ENCODE results near the gene TGFB3.
A peak's percentile ranks its signal among the peaks of the same experiment; 100 is the strongest.
"Not testable (repeated sequence)": the region's sequence is repeated elsewhere in the genome, so short reads cannot be mapped to it uniquely, and the experiment has no call there.

Gene TGFB3

DNA sequence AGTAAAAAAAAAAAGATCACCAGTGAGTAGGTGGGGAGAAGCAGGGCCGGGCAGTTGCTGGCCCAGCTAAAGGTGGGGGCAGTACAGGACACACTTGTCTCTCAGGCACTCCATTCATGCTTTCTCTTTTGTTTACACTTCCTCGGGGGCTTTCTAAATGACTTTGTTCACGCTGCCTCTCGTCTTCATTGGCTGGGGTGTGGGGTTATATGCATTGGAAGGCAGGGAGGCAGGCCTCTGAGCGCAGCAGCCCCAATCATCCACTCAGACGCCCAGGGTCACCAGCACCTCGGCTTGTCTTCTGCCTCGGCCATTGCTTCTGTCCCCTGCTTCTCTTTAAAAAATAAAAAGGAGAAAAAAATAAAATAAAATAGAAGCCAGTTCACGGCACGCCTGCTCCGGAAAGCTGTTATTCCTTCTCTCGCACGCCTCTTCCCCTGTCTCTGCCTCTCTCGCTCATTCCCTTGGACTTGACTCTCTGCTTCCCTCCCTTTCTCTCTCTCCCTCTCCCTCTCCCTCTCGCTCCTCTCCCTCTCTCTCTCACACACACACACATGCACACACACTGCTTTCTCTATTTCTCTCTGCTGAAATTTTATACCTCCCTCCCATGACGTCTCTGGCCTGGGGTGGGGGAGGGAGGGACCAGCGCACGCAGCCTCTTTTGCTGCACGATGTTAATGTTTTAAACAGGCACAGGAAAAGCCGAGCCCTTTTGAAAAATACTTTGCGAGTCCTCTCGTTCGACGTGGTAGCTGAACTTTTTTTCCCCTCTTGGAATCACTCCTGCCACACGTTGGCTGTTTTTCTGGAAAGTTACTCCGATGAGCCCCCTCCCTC is at the start of gene TGFB3:
TSS of gene TGFB3 (minus strand) at position 570 of the 840 bp plus-strand sequence. CDS start 1,102 bp downstream, outside the sequence.
- peak within 1 kb of the TSS; percentile 63 for H3K4me3 ChIP-seq (ENCODE audit: low read depth, low read length)
- no peak within 1 kb of the TSS for H3K27ac ChIP-seq (ENCODE audit: low read depth, low read length)
- peaks cover 28% of the 10 kb centered on the region for H3K27me3 ChIP-seq (ENCODE audit: control insufficient read depth, insufficient read depth, low read length)
- H3K9ac ChIP-seq (ENCODE audit: low read length), result peak within 1 kb of the TSS; percentile 18
- H3K36me3 ChIP-seq (ENCODE audit: control insufficient read depth, insufficient read depth, low read length), result no peaks in the 10 kb centered on the region
- no peaks in the 10 kb centered on the region for H3K9me3 ChIP-seq (ENCODE audit: control insufficient read depth, insufficient read depth, low read depth, low read length)
- peaks cover 29% of the 10 kb centered on the region for H3K4me1 ChIP-seq (ENCODE audit: control insufficient read depth, insufficient read depth, low read length)

DNA sequence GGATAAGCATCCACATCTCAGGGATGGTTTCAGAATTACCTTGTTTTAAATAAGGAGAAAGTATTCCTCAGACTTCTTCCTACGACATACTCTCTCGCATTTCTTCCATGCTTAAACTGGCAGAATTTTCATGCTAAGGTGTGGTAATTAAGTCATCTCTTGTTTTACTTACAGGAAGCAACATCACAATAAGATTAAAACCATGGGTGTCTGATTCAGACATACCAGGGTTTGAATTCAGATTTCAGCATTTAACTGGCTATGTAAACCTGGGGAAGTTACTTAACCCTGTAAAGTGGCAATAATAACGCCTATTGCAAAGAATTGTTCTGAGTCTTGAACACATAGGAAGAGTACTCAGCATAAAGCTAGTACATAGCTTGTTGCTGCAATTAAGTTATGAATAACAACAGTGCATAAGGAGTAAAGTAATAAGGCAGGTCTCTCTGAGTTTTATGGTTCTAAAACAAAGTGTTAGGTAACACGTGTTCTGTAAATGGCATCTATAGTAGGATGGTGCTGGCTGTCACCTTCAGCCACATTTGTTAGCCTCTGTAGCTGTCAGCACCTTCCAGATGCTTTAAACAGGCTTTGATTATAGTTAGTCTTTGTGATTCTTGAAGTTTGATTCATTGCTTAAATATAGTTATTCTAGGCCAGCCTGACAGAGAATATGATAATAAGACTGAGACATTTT is 42.6 kb upstream of the TGFB3 start:
- no peaks in the 10 kb centered on the region for H3K9me3 ChIP-seq (ENCODE audit: control insufficient read depth, insufficient read depth, low read depth, low read length)
- no peak overlapping the region for H3K9ac ChIP-seq (ENCODE audit: low read length)
- no peak overlapping the region for H3K4me3 ChIP-seq (ENCODE audit: low read depth, low read length)
- H3K27ac ChIP-seq (ENCODE audit: low read depth, low read length), result no peak overlapping the region
- H3K36me3 ChIP-seq (ENCODE audit: control insufficient read depth, insufficient read depth, low read length), result peaks cover 8% of the 10 kb centered on the region; the same call in 1 of the 2 replicates
- peaks cover 8% of the 10 kb centered on the region; the same call in 1 of the 2 replicates for H3K4me1 ChIP-seq (ENCODE audit: control insufficient read depth, insufficient read depth, low read length)
- no peaks in the 10 kb centered on the region for H3K27me3 ChIP-seq (ENCODE audit: control insufficient read depth, insufficient read depth, low read length)

DNA sequence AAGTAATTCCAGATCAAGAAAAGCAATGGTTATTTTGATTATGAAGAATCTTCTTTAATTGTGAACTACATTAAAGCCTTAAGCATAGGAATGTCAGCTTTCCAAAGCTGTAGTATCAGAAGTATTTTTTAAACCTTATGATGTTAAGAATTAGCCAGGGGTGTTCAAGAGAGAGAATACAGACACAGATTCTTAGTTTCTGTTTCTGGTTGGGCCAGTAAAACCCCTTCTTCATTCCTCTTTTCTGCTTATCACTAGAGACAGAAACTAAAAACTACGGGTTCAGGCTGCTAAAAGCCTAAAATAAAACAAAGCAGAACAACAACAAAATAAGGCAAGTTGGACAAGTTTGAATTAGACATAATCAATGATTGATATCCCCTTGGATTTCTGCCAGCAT is 42.0 kb upstream of the TGFB3 start:
- peaks cover 8% of the 10 kb centered on the region; the same call in 1 of the 2 replicates for H3K4me1 ChIP-seq (ENCODE audit: control insufficient read depth, insufficient read depth, low read length)
- H3K27me3 ChIP-seq (ENCODE audit: control insufficient read depth, insufficient read depth, low read length), result no peaks in the 10 kb centered on the region
- no peak overlapping the region for H3K4me3 ChIP-seq (ENCODE audit: low read depth, low read length)
- no peak overlapping the region for H3K9ac ChIP-seq (ENCODE audit: low read length)
- no peak overlapping the region for H3K27ac ChIP-seq (ENCODE audit: low read depth, low read length)
- no peaks in the 10 kb centered on the region for H3K9me3 ChIP-seq (ENCODE audit: control insufficient read depth, insufficient read depth, low read depth, low read length)
- peaks cover 8% of the 10 kb centered on the region; the same call in 1 of the 2 replicates for H3K36me3 ChIP-seq (ENCODE audit: control insufficient read depth, insufficient read depth, low read length)

DNA sequence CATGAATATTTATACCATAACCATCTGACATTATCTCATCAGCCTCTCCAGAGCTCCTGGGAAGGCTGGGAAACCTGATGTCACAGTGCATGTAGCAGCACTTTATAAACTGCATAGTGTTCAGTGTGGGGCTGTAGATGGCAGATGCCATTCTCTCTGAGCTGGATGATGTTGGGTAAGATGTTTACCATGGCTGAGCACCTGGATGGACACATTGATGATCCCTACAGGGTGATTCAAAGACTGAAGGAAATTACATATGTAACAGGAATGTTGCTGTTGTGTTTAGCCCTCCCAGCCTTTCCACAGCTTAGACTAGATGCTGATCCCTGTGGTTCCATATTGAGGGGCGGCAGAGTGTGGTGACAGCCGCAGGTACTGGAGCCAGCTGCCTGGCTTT is 41.2 kb upstream of the TGFB3 start:
- no peaks in the 10 kb centered on the region for H3K9me3 ChIP-seq (ENCODE audit: control insufficient read depth, insufficient read depth, low read depth, low read length)
- no peak overlapping the region for H3K4me3 ChIP-seq (ENCODE audit: low read depth, low read length)
- H3K27me3 ChIP-seq (ENCODE audit: control insufficient read depth, insufficient read depth, low read length), result no peaks in the 10 kb centered on the region
- H3K36me3 ChIP-seq (ENCODE audit: control insufficient read depth, insufficient read depth, low read length), result peaks cover 8% of the 10 kb centered on the region; the same call in 1 of the 2 replicates
- H3K27ac ChIP-seq (ENCODE audit: low read depth, low read length), result no peak overlapping the region
- peaks cover 8% of the 10 kb centered on the region; the same call in 1 of the 2 replicates for H3K4me1 ChIP-seq (ENCODE audit: control insufficient read depth, insufficient read depth, low read length)
- H3K9ac ChIP-seq (ENCODE audit: low read length), result no peak overlapping the region

DNA sequence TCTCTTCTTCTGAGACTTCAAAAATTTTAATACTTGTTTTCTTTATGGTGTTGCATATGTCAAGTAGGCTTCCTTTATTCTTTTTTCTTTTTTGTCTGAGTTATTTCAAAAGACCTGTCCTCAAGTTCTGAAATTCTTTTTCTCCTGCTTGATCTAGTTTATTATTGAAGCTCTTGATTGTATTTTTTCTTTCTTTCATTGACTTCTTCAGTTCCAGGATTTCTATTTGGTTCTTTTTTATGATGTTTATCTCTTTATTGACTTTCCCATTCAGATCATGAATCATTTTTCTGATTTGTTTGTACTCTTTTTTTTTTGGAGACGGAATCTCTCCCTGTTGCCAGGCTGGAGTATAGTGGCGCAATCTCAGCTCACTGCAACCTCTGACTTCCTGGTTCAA is 37.9 kb upstream of the TGFB3 start:
- Histone ChIP-seq H3K27ac (ENCODE audit: low read depth, low read length) (no peak overlapping the region), H3K9ac (ENCODE audit: low read length) (no peak overlapping the region), H3K9me3 (ENCODE audit: control insufficient read depth, insufficient read depth, low read depth, low read length) (no peaks in the 10 kb centered on the region), H3K36me3 (ENCODE audit: control insufficient read depth, insufficient read depth, low read length) (peaks cover 8% of the 10 kb centered on the region; the same call in 1 of the 2 replicates), H3K4me1 (ENCODE audit: control insufficient read depth, insufficient read depth, low read length) (peaks cover 8% of the 10 kb centered on the region; the same call in 1 of the 2 replicates), H3K27me3 (ENCODE audit: control insufficient read depth, insufficient read depth, low read length) (no peaks in the 10 kb centered on the region), H3K4me3 (ENCODE audit: low read depth, low read length) (no peak overlapping the region)

DNA sequence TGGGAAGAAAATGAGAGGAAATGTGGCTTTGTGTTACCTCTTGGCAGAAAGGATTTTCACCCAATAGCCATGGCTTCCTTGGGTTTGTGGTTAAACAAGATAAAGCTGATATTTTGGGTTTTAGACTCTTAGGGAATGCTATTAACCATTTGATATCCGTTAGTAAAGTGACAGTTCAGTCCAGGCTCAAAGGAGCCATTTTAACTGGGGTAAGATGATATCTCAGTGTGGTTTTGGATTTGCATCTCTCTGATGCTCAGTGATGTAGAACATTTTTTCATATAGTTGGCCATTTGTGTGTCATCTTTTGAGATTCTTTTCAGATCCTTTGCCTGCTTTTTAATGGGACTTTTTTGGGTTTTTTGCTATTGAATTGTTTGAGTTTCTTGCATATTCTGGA is 33.9 kb upstream of the TGFB3 start:
- no peak overlapping the region for H3K4me3 ChIP-seq (ENCODE audit: low read depth, low read length)
- no peak overlapping the region for H3K27ac ChIP-seq (ENCODE audit: low read depth, low read length)

DNA sequence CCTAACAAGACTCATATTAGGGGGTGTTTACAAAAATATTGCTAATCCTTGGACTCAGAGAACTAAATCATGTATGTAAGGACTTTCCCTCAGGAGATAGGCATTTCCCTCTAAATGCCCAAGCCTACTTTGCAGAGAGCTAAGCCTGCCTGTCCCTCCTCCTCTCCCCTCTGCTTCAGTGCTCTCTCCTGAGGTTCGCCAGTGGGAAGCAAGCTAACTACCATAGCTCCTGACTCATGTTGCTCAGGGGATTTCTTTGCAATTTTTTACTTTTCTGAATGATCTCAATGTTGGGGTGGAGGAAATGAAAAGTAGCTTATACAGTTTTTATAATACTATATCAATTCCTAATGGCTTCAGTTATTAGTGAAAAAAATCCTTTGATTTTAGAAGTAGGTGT is 33.4 kb upstream of the TGFB3 start:
- Histone ChIP-seq H3K4me1 (ENCODE audit: control insufficient read depth, insufficient read depth, low read length) (peaks cover 10% of the 10 kb centered on the region; the same call in 1 of the 2 replicates), H3K9me3 (ENCODE audit: control insufficient read depth, insufficient read depth, low read depth, low read length) (no peaks in the 10 kb centered on the region), H3K27me3 (ENCODE audit: control insufficient read depth, insufficient read depth, low read length) (no peaks in the 10 kb centered on the region), H3K9ac (ENCODE audit: low read length) (no peak overlapping the region), H3K36me3 (ENCODE audit: control insufficient read depth, insufficient read depth, low read length) (0 out of 2 replicates have a peak, but pooled peaks cover 6% of the 10 kb centered on the region), H3K27ac (ENCODE audit: low read depth, low read length) (no peak overlapping the region), H3K4me3 (ENCODE audit: low read depth, low read length) (no peak overlapping the region)

More for the DNA sequence above, 33.9 kb upstream of the TGFB3 start:
- Histone ChIP-seq H3K27me3 (ENCODE audit: control insufficient read depth, insufficient read depth, low read length) (no peaks in the 10 kb centered on the region), H3K36me3 (ENCODE audit: control insufficient read depth, insufficient read depth, low read length) (0 out of 2 replicates have a peak, but pooled peaks cover 6% of the 10 kb centered on the region), H3K9me3 (ENCODE audit: control insufficient read depth, insufficient read depth, low read depth, low read length) (no peaks in the 10 kb centered on the region), H3K4me1 (ENCODE audit: control insufficient read depth, insufficient read depth, low read length) (peaks cover 10% of the 10 kb centered on the region; the same call in 1 of the 2 replicates), H3K9ac (ENCODE audit: low read length) (no peak overlapping the region)

DNA sequence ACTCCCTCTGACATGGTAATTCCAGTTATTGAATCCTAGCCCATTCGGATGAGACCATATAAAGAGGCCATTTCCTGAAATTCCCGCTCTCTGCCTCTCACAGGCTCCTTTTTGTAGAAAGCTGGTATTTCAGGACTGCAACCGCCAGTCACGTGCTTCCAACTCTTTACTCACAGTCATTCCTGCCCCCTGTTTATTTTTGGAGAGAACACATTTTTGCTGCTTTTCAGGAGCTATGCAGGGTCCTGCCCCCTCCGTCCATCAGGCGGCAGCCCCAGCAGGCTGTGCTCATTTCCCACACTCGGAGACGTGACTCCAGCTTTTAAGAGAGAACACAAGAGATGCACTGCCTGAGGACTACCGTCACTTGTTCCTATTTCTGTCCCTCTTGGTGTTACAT is 30.6 kb upstream of the TGFB3 start:
- no peaks in the 10 kb centered on the region for H3K27me3 ChIP-seq (ENCODE audit: control insufficient read depth, insufficient read depth, low read length)
- no peak overlapping the region for H3K4me3 ChIP-seq (ENCODE audit: low read depth, low read length)
- H3K4me1 ChIP-seq (ENCODE audit: control insufficient read depth, insufficient read depth, low read length), result peaks cover 10% of the 10 kb centered on the region; the same call in 1 of the 2 replicates
- 0 out of 2 replicates have a peak, but pooled peaks cover 14% of the 10 kb centered on the region for H3K36me3 ChIP-seq (ENCODE audit: control insufficient read depth, insufficient read depth, low read length)
- H3K9ac ChIP-seq (ENCODE audit: low read length), result no peak overlapping the region
- H3K9me3 ChIP-seq (ENCODE audit: control insufficient read depth, insufficient read depth, low read depth, low read length), result no peaks in the 10 kb centered on the region
- no peak overlapping the region for H3K27ac ChIP-seq (ENCODE audit: low read depth, low read length)

DNA sequence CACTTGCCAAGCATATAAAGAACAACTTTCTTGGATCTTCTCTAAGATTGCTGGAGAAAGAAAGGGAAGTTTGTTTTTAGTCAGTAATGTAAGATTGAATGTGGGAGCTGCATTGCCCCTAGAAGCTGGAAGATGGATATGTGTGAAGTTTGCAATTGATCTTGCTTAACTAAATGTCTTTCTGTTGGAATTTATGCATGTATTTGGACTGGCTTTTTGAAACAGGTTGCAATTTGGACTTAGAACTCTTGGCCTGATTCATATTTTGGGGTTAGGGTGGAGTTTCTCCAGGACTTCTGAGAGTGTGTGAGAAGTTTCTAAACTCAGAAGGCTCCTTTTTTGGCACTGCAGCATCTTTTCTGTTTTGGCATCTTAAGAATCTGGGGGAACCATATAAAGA is 30.1 kb upstream of the TGFB3 start:
- Histone ChIP-seq H3K9ac (ENCODE audit: low read length) (no peak overlapping the region), H3K9me3 (ENCODE audit: control insufficient read depth, insufficient read depth, low read depth, low read length) (no peaks in the 10 kb centered on the region), H3K27me3 (ENCODE audit: control insufficient read depth, insufficient read depth, low read length) (no peaks in the 10 kb centered on the region), H3K36me3 (ENCODE audit: control insufficient read depth, insufficient read depth, low read length) (0 out of 2 replicates have a peak, but pooled peaks cover 14% of the 10 kb centered on the region), H3K27ac (ENCODE audit: low read depth, low read length) (no peak overlapping the region), H3K4me3 (ENCODE audit: low read depth, low read length) (no peak overlapping the region), H3K4me1 (ENCODE audit: control insufficient read depth, insufficient read depth, low read length) (peaks cover 10% of the 10 kb centered on the region; the same call in 1 of the 2 replicates)

DNA sequence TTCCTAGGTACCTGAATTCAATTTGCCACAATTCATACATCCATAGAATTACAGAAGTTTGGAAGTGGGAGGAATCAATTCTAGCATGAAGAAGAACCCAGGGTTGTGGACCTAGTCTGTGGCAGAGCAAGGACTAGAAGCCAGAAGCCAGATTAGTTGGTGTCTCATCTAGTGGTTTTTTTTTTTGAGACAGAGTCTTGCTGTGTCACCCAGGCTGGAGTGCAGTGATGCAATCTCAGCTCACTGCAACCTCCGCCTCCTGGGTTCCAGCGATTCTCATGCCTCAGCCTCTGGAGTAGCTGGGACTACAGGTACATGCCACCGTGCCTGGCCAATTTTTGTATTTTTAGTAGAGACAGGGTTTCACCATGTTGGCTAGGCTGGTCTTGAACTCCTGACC is 27.8 kb upstream of the TGFB3 start:
- H3K36me3 ChIP-seq (ENCODE audit: control insufficient read depth, insufficient read depth, low read length), result peaks cover 28% of the 10 kb centered on the region; the same call in 1 of the 2 replicates
- H3K27ac ChIP-seq (ENCODE audit: low read depth, low read length); H3K4me3 ChIP-seq (ENCODE audit: low read depth, low read length); H3K27me3 ChIP-seq (ENCODE audit: control insufficient read depth, insufficient read depth, low read length); H3K9me3 ChIP-seq (ENCODE audit: control insufficient read depth, insufficient read depth, low read depth, low read length); H3K9ac ChIP-seq (ENCODE audit: low read length); H3K4me1 ChIP-seq (ENCODE audit: control insufficient read depth, insufficient read depth, low read length): not testable (repeated sequence)

DNA sequence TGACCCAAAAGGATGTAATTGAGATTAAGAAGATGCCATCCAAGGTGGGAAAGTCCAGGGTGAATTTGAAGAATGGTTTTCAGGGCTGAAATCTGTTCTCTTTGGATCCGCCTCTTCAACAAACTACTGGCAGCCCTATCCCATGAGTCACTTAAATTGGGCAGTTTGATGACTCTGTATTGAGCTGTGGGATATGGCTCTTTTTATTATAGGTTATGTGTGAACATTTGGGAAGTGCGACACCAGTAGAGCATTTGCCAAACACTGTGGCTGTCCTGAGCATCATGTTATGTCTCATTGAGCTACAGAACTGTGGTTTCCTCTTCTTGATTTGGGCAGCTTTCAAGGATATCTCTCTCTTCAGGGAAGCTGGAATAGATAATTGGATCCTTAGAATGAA is 26.1 kb upstream of the TGFB3 start:
- Histone ChIP-seq H3K27me3 (ENCODE audit: control insufficient read depth, insufficient read depth, low read length) (no peaks in the 10 kb centered on the region), H3K27ac (ENCODE audit: low read depth, low read length) (no peak overlapping the region), H3K9me3 (ENCODE audit: control insufficient read depth, insufficient read depth, low read depth, low read length) (peaks cover 15% of the 10 kb centered on the region; the same call in 1 of the 2 replicates), H3K9ac (ENCODE audit: low read length) (no peak overlapping the region), H3K4me3 (ENCODE audit: low read depth, low read length) (no peak overlapping the region), H3K4me1 (ENCODE audit: control insufficient read depth, insufficient read depth, low read length) (peaks cover 6% of the 10 kb centered on the region; the same call in 1 of the 2 replicates), H3K36me3 (ENCODE audit: control insufficient read depth, insufficient read depth, low read length) (peaks cover 28% of the 10 kb centered on the region)

Measured in HUES6 (cell line).